ENCODE results near the gene PPM1L.

Gene PPM1L

DNA sequence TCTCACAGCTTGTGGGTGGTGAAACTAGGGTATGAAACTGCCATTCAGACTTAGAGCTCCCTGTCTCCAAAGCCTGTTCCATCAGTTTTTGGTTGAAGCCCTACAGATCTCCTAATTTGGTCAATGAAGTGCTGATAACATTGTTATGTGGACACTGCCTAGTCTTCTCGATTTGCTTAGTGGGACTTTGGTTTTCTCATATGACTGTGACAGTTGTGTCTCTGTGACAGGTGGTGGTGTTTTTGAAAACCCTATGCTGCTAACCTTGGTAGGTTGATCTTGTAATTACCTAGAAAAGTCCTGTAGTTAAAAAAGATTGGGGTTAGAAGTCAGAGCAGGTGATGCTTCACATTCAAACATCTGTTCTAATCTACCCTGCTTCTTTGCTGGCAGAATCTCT, 9.2 kb downstream of the PPM1L start:
- no peak for DNase-seq

DNA sequence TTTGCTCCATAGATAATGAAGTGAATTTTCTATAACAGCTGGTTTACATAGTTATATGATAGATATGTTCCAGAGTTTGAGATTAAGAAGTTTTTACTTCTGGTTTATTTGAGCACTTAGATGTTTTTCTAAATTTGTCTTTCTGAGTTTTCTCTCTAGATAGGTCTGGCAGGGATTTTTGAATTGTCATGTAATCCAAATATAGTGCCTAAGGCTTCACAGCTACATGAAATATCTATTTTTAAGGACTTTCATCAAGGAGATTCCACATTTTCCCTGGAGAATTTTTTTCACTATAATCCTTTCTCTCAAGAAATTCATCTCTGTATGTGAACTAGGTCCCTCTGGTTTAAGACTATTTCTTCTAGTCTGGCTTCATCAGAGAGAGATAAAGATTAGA, 12.0 kb downstream of the PPM1L start:
- DNase-seq: no peak

DNA sequence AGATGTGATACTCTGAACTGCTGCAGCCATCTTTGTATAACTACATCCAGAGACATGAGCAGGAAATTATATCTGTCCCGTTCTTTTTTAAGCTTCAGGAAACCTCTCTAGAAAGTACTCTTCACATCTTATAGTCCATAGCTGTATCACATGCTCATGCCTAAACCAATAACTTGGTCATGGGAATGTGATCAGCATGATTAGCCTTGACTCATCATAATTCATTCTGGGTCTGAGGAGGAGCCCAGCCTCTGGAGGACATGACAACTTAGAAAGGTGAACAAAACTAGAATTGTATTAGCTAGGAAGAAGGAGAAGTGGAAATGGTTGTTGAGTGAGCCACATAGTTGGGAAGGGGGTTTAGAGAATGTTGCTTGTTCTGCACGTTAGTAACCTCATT, 12.9 kb downstream of the PPM1L start:
- no peak for DNase-seq

DNA sequence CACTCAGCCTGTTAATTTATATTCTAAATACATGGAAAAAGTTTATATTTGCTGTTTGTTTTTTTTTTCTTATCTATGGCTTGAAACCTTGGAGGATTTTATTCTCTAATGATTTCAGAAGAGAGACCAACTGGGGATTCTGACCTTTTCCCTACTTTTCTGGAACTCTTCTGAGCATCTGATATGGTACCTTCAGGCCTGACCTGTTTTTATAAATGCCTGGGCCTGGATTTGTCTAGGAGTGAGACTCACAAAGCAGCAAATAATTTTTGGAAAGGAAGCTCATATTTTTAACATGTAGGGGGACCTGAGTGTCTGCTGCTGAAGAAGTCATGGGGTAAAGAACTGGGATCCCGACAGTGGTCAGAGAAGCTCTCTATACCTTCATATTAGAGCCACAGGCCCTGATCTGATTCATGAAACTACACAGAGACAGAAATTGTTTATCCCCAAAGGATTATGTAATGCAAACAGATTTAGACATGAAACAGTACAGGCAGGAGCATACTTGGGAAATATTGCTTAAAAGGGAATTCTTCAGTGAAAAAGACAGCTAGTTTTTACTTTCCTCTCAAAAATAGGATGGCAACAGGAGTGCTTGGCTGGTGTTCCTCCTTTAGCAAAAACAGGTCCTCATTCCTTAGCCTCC, 15.9 kb downstream of the PPM1L start:
- no peak for DNase-seq

DNA sequence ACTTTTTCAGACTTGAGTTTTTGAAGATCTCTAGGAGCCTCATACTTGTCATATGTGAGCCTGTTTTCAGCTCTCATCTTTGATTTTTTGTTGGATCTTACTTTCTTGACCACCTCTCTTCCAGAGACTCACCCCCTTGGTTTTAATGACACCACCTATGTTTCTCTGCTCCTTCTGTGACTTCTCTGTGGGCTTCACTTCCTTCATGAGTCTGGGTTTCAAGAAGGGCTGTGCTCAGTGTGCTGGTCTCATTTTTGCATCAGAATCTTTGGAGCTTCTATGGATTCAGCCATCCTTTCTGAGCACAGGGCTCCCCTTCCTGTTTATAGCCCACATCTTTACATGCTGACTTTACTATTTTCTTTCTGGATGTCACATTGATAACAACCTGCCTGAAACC, 17.7 kb downstream of the PPM1L start:
- DNase-seq: no peak

- DNase-seq: no peak
Measured at GRCh38 chr3:160774172-160774571, 18.1 kb downstream of the PPM1L start.

GRCh38 chr3:160778480-160778879, 22.4 kb downstream of the PPM1L start:
- DNase-seq: no peak

DNA sequence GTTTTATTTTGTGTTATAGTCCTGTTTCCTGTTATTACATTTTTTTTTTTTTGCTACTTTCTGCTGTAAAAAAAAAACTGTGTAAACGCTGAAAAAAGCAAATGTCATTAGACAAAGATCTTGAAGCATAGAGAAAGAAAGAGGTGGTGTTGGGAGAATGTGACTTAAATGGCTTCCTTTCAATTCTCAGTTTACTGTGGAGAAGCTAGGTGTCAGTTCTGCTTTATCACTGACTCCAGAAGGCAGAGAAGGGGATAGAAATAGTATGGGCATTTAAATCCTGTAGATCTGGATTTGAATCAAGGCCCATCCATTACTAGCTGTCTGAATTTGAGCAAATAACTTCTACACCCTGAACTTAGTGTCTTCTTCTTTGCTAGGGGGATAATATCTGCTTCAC, 23.0 kb downstream of the PPM1L start:
- DNase-seq: no peak

DNA sequence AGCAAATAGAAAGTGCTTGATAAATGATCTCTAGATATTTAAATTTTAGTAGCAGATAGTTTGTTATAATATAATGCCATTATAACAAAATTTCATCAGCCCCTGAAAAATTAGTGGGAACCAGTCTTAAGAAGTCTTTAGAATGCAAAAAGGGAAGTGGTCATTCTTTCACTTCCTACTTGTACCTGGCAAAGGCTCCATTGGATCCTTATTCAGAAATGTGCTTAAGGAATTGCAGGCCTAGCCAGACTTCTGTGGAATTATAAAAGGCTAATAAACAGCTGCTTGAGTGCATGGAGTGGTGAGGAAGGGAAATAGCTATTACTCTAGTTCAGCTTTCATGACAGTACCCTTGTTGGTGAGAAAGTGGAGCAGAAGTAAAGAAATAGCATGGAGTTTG, 24.2 kb downstream of the PPM1L start:
- no peak for DNase-seq

- no peak for DNase-seq
Measured at GRCh38 chr3:160781402-160781801, 25.4 kb downstream of the PPM1L start.

DNA sequence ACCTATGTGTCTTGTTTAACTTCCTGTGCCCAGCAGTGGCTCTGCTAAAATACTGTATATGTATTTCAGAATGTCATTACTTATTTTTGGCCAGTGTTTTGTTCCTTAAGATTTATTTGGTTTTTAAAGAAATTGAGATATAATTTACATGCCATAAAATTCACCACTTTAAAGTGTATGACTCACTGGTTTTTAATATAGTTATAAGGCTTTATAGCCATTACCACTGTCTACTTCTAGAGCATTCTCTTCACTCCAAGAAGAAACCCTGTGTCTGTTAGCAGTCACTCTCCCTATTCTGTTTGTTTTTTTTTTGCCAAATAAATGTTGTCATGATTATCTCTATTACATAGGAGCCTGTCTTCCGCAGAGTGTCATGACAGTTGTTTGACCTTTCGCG, 25.8 kb downstream of the PPM1L start:
- DNase-seq: no peak

DNA sequence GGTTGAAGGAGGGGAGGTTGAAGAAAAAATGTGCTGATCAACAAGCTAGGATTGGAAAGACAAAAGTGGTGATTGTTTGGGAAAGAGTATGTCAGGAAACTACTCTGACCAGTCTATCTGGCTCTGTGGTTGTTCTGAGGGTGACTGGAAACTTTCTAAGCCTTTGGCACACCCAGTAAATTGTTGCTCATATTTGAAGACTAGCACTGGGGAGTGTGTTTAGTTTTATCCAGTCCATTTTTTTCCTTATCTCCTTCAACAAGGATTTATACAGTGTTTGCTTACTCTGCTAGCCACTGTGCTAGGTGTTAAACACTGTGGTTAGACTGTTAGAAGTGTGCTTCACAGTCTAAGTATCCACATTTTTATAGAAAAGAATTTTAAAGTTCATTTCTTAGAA, 28.8 kb downstream of the PPM1L start:
- DNase-seq: no peak

DNA sequence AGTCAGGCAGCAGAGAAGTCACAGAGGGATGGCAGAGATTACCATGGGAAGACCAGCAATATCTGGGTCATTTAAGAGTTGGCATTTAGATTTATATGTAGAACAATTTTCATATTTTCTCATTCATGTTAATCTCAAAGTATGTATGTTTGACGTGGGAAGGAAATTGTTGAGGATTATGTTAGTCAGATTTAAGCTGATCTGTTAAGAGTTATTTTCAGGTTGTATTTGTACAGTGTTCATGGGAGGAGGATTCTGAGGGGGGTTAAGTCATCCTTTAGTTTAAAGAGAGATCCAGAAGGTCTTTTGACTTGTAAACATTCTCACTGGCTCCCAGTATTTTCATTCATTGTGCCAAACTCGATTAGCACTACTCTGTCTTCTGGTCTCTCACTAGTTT, 34.7 kb downstream of the PPM1L start:
- no peak for DNase-seq

DNA sequence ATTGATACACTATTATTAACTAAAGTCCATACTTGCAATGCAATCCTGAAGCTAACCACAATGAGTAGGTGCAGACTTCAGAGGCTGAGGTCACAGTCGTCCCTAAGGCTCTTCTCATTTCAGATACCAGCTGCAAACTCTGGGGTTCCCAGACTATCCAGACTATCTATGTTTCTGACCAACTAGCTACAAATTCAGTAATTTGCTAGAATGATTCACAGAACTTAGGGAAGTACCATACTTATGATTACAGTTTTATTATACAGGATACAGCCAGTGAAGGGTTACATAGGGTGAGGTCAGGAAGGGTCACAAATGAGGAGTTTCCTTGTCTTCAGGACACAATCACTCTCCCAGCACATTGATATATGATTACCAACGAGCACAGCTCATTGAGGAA, 36.5 kb downstream of the PPM1L start:
- DNase-seq: no peak

DNA sequence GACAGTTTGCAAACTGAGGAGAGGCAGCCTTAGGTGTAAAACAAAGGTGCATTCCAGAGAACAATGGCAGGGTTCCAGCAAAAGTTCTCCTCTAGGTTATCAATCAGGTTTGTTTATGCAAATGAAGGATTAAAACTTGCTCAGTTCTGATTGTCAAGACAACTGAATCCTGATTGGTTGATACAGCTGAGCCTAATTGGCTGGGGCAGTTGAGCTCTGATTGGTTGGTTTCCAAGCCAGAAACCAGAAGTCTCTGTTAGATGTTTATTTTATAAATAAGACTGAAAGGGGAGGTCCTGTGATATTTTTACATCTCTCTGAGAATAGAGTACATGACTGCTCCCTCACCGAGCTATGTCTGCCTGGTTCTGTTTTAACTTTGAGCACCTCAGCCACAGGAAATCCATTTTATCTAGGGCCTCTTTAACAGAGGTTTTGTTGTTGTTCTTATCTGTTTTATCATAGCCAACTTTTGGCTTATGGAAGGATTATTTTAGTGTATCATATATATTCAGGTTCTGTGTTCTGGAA, 37.8 kb downstream of the PPM1L start:
- DNase-seq: no peak

- no peak for DNase-seq
Measured at GRCh38 chr3:160796089-160796812, 40.2 kb downstream of the PPM1L start.

DNA sequence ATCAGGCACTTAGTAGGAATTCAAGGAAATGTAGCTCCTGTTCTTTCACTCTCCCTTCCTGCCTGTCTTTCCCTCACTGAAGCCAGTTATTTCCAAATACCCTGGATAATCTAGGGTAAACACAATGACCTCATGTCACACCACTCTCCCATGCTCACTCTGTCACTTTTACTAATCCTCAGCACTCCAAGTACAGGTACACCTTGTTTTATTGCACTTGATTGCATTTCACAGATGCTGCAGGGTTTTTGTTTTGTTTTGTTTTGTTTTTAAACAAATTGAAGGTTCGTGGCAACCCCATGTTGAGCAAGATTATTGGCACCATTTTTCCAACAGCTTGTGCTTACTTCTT, 40.8 kb downstream of the PPM1L start:
- no peak for DNase-seq

DNA sequence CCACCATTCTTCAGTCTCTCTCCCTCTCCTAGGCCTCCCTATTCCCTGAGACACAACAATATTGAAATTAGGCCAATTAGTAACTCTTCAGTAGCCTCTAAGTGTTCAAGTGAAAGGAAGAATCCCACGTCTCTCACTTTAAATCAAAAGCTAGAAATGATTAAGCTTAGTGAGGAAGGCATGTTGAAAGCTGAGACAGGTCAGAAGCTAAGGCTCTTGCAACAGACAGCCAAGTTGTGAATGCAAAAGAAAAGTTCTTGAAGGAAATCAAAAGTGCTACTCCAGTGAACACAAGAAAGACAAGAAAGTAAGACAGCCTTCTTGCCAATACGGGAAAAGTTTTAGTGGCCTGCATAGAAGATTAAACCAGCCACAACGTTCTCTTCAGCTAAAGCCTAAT, 41.3 kb downstream of the PPM1L start:
- DNase-seq: no peak

GRCh38 chr3:160801386-160802118, 45.5 kb downstream of the PPM1L start:
- no peak for DNase-seq

DNA sequence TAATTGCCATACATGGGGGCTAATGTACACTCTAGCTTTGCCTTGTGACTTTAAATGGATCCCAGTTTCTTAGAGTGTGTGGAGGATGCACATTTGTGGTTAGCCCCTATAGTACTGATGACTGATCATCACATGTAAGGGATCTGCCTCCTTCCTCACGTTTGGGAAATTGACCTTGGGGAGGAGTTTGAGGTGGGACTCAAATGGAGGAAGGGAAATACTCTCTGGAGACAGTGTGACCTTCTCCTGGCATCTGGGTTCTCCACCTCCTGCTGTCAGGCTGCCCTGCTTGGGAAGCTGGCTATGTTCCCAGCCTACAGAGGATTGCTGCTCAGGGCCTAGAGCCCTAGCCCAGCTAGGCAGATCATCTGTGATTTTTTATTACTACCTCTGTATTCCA, 48.7 kb downstream of the PPM1L start:
- no peak for DNase-seq

- DNase-seq: no peak
Measured at GRCh38 chr3:160806094-160806493, 50.1 kb downstream of the PPM1L start.

DNA sequence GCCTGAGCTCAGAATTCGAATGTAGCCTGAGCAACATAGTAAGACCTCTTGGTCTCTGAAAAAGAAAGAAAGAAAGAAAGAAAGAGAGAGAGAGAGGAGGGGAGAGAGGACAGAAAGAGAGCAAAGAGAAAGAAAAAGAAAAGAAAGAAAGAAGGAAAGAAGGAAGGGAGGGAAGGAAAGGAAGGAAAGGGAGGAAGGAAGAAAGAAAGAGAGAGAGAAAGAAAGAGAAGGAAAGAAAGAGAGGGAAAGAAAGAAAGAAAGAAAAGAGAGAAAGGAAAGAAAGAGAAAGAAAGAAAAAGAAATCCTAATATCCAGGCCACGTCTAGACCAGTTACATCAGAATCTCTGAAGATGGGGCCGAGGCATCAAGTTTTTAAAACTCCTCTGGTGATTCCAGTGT, 50.7 kb downstream of the PPM1L start:
- no peak for DNase-seq

DNA sequence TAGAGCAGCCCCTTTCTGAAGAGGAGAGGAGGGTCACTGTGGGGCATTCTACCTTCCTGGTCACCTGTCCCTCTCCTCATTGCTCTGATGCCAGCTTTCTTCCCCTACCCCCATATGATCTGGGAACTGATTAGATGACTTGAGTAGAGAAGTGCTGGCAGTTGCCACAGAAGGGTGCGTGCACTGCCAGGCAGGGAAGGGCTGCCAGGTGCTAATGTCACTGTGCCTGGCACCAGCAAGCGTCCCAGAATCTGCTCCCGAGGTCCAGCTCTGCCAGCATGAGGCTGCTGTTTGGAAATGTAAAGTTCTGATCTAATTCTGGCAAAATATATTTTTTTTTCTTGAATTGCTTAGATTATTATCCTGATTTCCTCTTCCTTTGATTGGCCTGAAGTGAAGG, 52.8 kb downstream of the PPM1L start:
- no peak for DNase-seq

DNA sequence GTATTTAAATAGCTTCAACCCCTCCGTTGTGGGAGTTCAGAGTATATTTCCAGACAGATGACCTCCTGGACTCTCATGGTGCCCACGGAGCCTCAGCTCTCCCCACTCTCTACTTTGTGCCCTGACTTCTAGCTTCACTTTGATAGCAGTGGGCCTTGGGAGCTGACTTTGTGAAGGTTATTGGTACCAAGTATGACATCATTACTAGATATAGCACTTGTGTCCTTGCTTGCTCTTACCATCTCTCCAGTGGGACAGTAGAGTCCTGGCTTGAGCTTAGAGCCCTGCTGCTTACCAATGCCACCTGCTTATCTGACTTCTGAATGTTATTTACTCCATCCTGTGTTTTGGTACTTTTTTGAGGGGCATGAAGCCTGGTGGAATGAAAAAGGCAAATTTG, 53.4 kb downstream of the PPM1L start:
- DNase-seq: no peak
